Measurements from ENCODE around the gene ST8SIA5. TPM values are rescaled to one million over a fixed set of nuclear protein-coding genes. Genes with fewer than 3 reads are reported as not detected.

The ST8SIA5 gene
- total RNA-seq, 1 experiment from 2014 or later = not detected

DNA sequence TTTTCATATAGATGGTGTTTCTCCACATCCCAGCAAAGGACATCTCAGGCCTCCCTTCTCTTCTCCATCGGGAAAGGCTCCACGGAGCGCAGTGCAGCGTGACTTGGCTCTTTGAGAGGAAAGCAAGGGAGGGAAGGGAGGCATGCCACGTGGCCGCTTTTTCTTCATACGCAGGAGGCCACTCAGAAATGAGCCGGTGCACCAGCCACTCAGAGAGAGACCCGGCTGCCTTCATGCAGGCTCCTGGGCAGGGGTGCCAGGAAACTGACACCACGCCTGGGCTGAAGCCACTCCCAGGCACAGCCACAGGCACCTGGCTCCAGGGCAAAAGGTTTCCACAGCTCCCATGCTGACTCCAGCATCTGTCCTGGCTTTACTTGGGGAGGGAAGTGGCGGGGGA, 88.7 kb downstream of the ST8SIA5 start:
- no peak for DNase-seq
- no peak overlapping the region for H3K4me2 ChIP-seq
- no peaks in the 10 kb centered on the region for H4K20me1 ChIP-seq (ENCODE audit: insufficient read depth)
- no peak overlapping the region for H3K4me3 ChIP-seq
- BruUV-seq (replicated peaks) = no TSS peak
- no peaks in the 10 kb centered on the region for H3K9me2 ChIP-seq (ENCODE audit: insufficient read depth)
- TF ChIP-seq EZH2 (IDR thresholded peaks at IDR 0.05; ENCODE audit: low read depth) = no peak
- TF ChIP-seq, protein P1, sequence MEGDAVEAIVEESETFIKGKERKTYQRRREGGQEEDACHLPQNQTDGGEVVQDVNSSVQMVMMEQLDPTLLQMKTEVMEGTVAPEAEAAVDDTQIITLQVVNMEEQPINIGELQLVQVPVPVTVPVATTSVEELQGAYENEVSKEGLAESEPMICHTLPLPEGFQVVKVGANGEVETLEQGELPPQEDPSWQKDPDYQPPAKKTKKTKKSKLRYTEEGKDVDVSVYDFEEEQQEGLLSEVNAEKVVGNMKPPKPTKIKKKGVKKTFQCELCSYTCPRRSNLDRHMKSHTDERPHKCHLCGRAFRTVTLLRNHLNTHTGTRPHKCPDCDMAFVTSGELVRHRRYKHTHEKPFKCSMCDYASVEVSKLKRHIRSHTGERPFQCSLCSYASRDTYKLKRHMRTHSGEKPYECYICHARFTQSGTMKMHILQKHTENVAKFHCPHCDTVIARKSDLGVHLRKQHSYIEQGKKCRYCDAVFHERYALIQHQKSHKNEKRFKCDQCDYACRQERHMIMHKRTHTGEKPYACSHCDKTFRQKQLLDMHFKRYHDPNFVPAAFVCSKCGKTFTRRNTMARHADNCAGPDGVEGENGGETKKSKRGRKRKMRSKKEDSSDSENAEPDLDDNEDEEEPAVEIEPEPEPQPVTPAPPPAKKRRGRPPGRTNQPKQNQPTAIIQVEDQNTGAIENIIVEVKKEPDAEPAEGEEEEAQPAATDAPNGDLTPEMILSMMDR (conservative IDR thresholded peaks at IDR 0.05) = no peak
- peaks cover 44% of the 10 kb centered on the region; the same call in 1 of the 2 replicates for H3K27me3 ChIP-seq (ENCODE audit: insufficient read depth, low read depth)
- no peaks in the 10 kb centered on the region for H3K4me1 ChIP-seq (replicated peaks; ENCODE audit: insufficient read depth)
- intact Hi-C loops (cut with micrococcal nuclease; ENCODE audit: unreplicated experiment) = no loop called here
- CTCF ChIA-PET = no interaction called here
- no peaks in the 10 kb centered on the region for H3K9me3 ChIP-seq (ENCODE audit: insufficient read depth, low read depth)
- no peaks in the 10 kb centered on the region for H3K36me3 ChIP-seq (ENCODE audit: low read depth)
- H2AFZ ChIP-seq = no peak overlapping the region
- POLR2A ChIA-PET (ENCODE audit: unreplicated experiment) = no interaction called here
- no peaks in the 10 kb centered on the region for H3K79me2 ChIP-seq (ENCODE audit: low read depth)
- no peaks in the 10 kb centered on the region for H3F3A ChIP-seq (ENCODE audit: insufficient read depth, low read depth)
- H3K27ac ChIP-seq = no peak overlapping the region

DNA sequence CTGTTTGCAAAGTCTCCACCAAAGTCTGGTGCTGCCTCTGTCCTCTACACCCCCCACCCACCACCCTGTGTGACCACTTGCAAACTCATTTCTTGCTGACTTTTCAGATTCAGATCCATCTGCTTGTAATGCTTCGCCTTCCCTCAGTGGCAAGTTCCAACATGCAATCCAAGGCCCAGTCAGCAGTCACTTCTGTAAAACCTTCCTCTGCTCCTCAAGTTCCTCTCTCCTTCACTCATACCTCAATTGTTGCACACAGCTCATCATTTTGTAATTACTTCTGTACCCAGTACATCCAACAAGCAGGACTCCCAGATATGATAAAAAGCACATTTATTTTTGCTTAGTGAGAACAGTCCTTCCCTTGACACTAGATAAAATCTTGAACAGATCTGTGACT, 93.3 kb downstream of the ST8SIA5 start:
- CTCF ChIA-PET = no interaction called here
- POLR2A ChIA-PET (ENCODE audit: unreplicated experiment) = no interaction called here
- H3K9me2 ChIP-seq (ENCODE audit: insufficient read depth) = no peaks in the 10 kb centered on the region
- H3K27me3 ChIP-seq (ENCODE audit: insufficient read depth, low read depth) = peaks cover 64% of the 10 kb centered on the region
- H3K4me1 ChIP-seq (replicated peaks; ENCODE audit: insufficient read depth) = no peaks in the 10 kb centered on the region
- no TSS peak for BruUV-seq (replicated peaks)
- no peak for DNase-seq
- no peaks in the 10 kb centered on the region for H4K20me1 ChIP-seq (ENCODE audit: insufficient read depth)
- no peaks in the 10 kb centered on the region for H3F3A ChIP-seq (ENCODE audit: insufficient read depth, low read depth)
- intact Hi-C loops (cut with micrococcal nuclease; ENCODE audit: unreplicated experiment) = no loop called here
- H3K4me2 ChIP-seq = no peak overlapping the region
- H3K36me3 ChIP-seq (ENCODE audit: low read depth) = no peaks in the 10 kb centered on the region
- TF ChIP-seq, protein P1 (conservative IDR thresholded peaks at IDR 0.05) = no peak
- TF ChIP-seq EZH2 (IDR thresholded peaks at IDR 0.05; ENCODE audit: low read depth) = no peak
- H2AFZ ChIP-seq = no peak overlapping the region
- no peak overlapping the region for H3K27ac ChIP-seq
- no peaks in the 10 kb centered on the region for H3K79me2 ChIP-seq (ENCODE audit: low read depth)
- no peak overlapping the region for H3K4me3 ChIP-seq
- H3K9me3 ChIP-seq (ENCODE audit: insufficient read depth, low read depth) = no peaks in the 10 kb centered on the region

DNA sequence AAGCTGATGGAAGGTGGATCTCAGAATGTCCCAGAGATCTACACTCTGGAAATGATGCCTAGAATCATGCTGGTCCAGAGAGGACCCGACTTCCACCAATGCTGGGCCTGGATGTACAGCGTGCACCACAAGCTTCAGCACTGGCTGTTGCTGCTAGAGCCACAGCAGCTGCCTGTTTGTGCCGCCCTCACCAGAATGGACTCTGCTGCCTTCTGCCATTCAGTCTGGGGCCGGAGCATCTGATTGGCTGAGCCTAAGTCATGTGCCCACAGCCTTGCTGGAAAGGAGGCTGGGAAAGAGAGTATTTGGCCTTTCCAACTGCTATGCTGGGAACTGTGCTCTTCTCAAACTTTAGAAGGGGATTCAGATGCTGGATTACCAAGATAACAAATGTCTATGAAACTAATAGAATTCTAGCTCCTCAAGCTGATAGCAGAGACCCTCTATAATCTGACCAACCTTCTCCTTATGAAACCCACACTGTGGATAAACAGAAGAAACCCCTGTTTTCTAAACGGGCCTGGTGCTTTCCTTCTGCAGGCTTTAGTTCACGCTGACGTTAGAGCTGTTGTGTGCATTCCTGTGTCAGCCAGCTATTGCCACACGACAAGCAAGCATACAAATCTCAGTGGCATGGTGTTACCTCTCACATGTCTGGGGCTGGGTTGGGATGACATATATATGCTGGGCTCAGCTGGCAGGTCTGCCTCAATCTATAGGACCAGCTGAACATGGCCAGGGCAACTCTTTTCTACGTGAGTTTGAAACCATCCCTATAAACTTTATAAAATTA, 95.7 kb downstream of the ST8SIA5 start:
- BruUV-seq (replicated peaks) = no TSS peak
- CTCF ChIA-PET = no interaction called here
- H3K27ac ChIP-seq = no peak overlapping the region
- H3K4me2 ChIP-seq = no peak overlapping the region
- POLR2A ChIA-PET (ENCODE audit: unreplicated experiment) = no interaction called here
- H2AFZ ChIP-seq = no peak overlapping the region
- intact Hi-C loops (cut with micrococcal nuclease; ENCODE audit: unreplicated experiment) = no loop called here
- no peaks in the 10 kb centered on the region for H3K36me3 ChIP-seq (ENCODE audit: low read depth)
- peaks cover 52% of the 10 kb centered on the region for H3K27me3 ChIP-seq (ENCODE audit: insufficient read depth, low read depth)
- no peaks in the 10 kb centered on the region for H3K9me2 ChIP-seq (ENCODE audit: insufficient read depth)
- no peaks in the 10 kb centered on the region for H3F3A ChIP-seq (ENCODE audit: insufficient read depth, low read depth)
- no peaks in the 10 kb centered on the region for H3K79me2 ChIP-seq (ENCODE audit: low read depth)
- no peak for DNase-seq
- no peak for TF ChIP-seq EZH2 (IDR thresholded peaks at IDR 0.05; ENCODE audit: low read depth)
- TF ChIP-seq, protein P1 (conservative IDR thresholded peaks at IDR 0.05) = no peak
- no peaks in the 10 kb centered on the region for H4K20me1 ChIP-seq (ENCODE audit: insufficient read depth)
- H3K4me1 ChIP-seq (replicated peaks; ENCODE audit: insufficient read depth) = no peaks in the 10 kb centered on the region
- no peaks in the 10 kb centered on the region for H3K9me3 ChIP-seq (ENCODE audit: insufficient read depth, low read depth)
- H3K4me3 ChIP-seq = no peak overlapping the region

Data from PC-9 (cell line).